ENCODE results near the gene OR5B21. TPM values are rescaled to one million over a fixed set of nuclear protein-coding genes. Genes with fewer than 3 reads are reported as not detected.

OR5B21 gene
- total and polyA plus RNA-seq, 11 donors, result not detected

DNA sequence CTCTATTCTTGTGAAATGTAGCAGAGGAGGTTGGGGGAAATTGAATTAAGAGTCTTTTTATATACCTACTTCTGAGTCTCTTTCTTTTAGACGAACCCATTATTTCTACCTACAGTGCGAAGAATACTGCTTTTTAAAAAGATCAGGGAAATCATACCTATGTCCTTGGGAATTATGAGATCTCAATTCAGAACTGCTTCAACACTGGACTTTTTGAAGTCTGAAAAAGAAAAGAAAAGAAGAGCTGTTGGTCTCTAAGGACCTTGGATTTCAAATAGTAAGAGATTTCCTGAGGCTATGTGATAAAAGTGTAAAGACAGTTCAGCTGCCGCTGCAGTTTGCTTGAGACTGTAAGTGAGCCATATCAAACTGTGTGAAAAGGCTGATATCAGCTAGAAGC is 3.7 kb upstream of the OR5B21 start:
- TF ChIP-seq, protein P1, sequence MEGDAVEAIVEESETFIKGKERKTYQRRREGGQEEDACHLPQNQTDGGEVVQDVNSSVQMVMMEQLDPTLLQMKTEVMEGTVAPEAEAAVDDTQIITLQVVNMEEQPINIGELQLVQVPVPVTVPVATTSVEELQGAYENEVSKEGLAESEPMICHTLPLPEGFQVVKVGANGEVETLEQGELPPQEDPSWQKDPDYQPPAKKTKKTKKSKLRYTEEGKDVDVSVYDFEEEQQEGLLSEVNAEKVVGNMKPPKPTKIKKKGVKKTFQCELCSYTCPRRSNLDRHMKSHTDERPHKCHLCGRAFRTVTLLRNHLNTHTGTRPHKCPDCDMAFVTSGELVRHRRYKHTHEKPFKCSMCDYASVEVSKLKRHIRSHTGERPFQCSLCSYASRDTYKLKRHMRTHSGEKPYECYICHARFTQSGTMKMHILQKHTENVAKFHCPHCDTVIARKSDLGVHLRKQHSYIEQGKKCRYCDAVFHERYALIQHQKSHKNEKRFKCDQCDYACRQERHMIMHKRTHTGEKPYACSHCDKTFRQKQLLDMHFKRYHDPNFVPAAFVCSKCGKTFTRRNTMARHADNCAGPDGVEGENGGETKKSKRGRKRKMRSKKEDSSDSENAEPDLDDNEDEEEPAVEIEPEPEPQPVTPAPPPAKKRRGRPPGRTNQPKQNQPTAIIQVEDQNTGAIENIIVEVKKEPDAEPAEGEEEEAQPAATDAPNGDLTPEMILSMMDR (IDR thresholded peaks at IDR 0.05), result no peak
- no peak for TF ChIP-seq POLR2A (IDR thresholded peaks at IDR 0.05)
- no peak overlapping the region for H3K27ac ChIP-seq
- H3K4me1 ChIP-seq, result peaks cover 0 to 3% (median 0%) of the 10 kb centered on the region in 12 donors
- DNase-seq (no peak), ATAC-seq (no peak)
- intact Hi-C loops (cut with DNase I), result loop anchor here in 8 of 10 donors (5.0 to 10.0 kb wide), 11 partner anchors 344 to 1167 kb away; partner anchors contain the start of genes BTBD18 (in 2 of the 8), YPEL4 (in 2 of the 8) and UBE2L6 (in 1 of the 8)
- H3K9me3 ChIP-seq, result no peaks in the 10 kb centered on the region
- H3K27me3 ChIP-seq, result peaks cover 0 to 3% (median 0%) of the 10 kb centered on the region in 9 donors
- no peaks in the 10 kb centered on the region for H3K36me3 ChIP-seq
- WGBS, 4 donors, result 77 to 88% (median 79%) methylated on average over 3 of the region's 3 CpGs
- no peak overlapping the region for H3K4me3 ChIP-seq

DNA sequence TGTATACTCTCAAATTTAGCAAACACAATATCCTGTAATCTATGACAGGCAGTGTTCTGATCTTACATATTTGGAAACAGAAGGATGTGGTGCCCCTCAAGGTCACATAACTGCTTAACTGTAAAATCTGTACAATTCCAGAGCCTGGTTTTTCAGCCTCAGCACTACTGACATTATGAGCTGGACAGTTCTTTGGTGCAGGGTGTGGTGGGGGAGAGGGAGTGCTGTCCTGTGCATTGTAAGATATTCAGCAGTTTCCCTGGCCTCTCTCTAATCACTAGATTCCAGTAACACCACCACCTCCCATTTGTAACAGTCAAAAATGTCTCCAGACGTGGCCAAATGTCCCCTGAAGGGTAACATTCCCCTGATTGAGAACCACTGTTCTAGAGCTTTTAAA is 1.8 kb upstream of the OR5B21 start:
- H3K27ac ChIP-seq, result no peak overlapping the region
- intact Hi-C loops (cut with DNase I), result loop anchor here in 8 of 10 donors (5.0 to 10.0 kb wide), 11 partner anchors 342 to 1165 kb away; partner anchors contain the start of genes BTBD18 (in 2 of the 8), YPEL4 (in 2 of the 8) and UBE2L6 (in 1 of the 8)
- no peak for ATAC-seq

DNA sequence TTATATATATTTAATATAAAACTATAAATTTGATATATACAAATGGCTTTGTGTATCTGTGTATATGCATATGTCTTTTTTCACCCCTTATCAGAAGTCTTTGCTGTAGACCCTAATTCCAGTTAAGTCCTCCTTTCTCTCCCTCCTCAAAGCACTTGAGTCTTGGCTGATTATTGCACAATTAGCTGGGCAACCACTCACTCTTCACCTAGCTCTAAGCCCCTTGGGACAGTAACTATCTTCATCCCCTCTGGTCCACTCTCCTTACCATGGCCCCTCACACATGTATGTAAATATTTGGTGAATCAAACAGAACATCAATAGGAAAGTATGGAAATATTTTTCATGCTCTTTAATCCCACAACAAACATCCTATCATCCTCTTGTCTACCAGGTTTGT is 909 bp upstream of the OR5B21 start:
- Histone ChIP-seq H3K4me1 (peaks cover 0 to under 1% (median 0%) of the 10 kb centered on the region in 12 donors), H3K36me3 (no peaks in the 10 kb centered on the region), H3K27ac (no peak overlapping the region), H3K27me3 (no peaks in the 10 kb centered on the region), H3K9me3 (no peaks in the 10 kb centered on the region), H3K4me3 (no peak overlapping the region)
- TF ChIP-seq POLR2A (IDR thresholded peaks at IDR 0.05), result no peak
- TF ChIP-seq, protein P1 (IDR thresholded peaks at IDR 0.05), result no peak
- no peak for ATAC-seq
- intact Hi-C loops (cut with DNase I), result no loop called here
- DNase-seq, result no peak

More for the DNA sequence above, 1.8 kb upstream of the OR5B21 start:
- Histone ChIP-seq H3K36me3 (no peaks in the 10 kb centered on the region), H3K27me3 (no peaks in the 10 kb centered on the region), H3K9me3 (no peaks in the 10 kb centered on the region), H3K4me1 (peaks cover 0 to 3% (median 0%) of the 10 kb centered on the region in 12 donors), H3K4me3 (no peak overlapping the region)
- TF ChIP-seq, protein P1 (IDR thresholded peaks at IDR 0.05), result no peak
- no peak for TF ChIP-seq POLR2A (IDR thresholded peaks at IDR 0.05)
- WGBS, 4 donors, result 52 to 76% (median 63%) methylated on average over 1 of the region's 1 CpG
- no peak for DNase-seq

- Histone ChIP-seq H3K36me3 (no peaks in the 10 kb centered on the region), H3K27me3 (no peaks in the 10 kb centered on the region), H3K27ac (no peak overlapping the region), H3K9me3 (no peaks in the 10 kb centered on the region), H3K4me1 (no peaks in the 10 kb centered on the region), H3K4me3 (no peak overlapping the region)
- 84 to 92% (median 89%) methylated on average over 4 of the region's 4 CpGs for WGBS, 4 donors
- intact Hi-C loops (cut with DNase I), result no loop called here
- no peak for TF ChIP-seq POLR2A (IDR thresholded peaks at IDR 0.05)
- TF ChIP-seq, protein P1 (IDR thresholded peaks at IDR 0.05), result no peak
- DNase-seq (no peak), ATAC-seq (no peak)
Measured at GRCh38 chr11:58507355-58507754, 550 bp downstream of the OR5B21 start.

All from heart left ventricle (tissue), 16 donors.